ENCODE measurements around the gene CARNS1. TPM values are rescaled to one million over a fixed set of nuclear protein-coding genes. Genes with fewer than 3 reads are reported as not detected.

The CARNS1 gene
- total RNA-seq, 6 donors from 2014 or later: 0.49 to 4.2 (median 0.89) TPM

DNA sequence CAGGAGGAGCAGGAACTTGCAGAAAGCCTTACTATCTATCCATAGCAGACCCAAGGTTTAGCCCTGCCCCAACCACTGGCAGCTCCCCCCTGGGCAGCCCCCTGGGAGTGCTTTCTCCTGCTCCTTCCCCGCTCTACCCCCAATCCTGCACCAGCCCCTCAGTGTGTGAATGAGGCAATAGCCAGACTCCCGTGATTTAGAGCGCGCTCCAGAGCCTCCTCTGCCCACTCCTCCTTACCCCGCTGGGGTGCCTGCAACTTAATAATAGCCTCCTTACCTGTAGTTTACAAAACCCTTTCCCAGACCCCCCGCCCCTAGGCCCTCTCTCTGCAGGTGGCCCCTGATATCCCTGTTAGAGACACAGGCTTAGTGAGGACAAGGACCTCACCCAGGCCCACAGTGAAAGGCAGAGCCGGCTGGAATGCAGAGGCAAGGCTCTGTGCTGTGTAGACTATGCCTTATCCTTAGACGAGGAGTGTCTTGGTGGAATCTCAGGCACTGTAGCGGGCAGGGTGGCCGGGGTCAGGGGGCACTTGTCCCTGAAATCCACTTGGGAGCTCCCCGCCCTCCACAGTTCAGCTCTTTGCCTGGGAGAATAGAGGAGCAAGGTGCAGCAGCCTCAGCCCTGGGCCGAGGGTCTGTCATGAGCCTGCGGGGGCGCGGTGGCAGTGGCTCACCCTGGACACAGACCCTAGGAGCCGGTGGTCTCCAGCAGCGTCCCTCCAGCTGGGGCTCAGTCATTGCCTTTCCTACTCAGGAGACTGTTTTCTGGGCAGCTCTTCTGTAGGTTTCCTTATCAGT, 4.3 kb upstream of the CARNS1 start:
- ATAC-seq (ENCODE audit: low FRiP score in 2 of 2) (no peak), DNase-seq (no peak)
- H3K4me3 ChIP-seq: no peak overlapping the region
- no peak for TF ChIP-seq EP300 (IDR thresholded peaks at IDR 0.05)
- no peak for TF ChIP-seq POLR2A (IDR thresholded peaks at IDR 0.05)
- TF ChIP-seq, protein P1, sequence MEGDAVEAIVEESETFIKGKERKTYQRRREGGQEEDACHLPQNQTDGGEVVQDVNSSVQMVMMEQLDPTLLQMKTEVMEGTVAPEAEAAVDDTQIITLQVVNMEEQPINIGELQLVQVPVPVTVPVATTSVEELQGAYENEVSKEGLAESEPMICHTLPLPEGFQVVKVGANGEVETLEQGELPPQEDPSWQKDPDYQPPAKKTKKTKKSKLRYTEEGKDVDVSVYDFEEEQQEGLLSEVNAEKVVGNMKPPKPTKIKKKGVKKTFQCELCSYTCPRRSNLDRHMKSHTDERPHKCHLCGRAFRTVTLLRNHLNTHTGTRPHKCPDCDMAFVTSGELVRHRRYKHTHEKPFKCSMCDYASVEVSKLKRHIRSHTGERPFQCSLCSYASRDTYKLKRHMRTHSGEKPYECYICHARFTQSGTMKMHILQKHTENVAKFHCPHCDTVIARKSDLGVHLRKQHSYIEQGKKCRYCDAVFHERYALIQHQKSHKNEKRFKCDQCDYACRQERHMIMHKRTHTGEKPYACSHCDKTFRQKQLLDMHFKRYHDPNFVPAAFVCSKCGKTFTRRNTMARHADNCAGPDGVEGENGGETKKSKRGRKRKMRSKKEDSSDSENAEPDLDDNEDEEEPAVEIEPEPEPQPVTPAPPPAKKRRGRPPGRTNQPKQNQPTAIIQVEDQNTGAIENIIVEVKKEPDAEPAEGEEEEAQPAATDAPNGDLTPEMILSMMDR (IDR thresholded peaks at IDR 0.05): no peak
- no peak for TF ChIP-seq POLR2AphosphoS5 (IDR thresholded peaks at IDR 0.05)
- H3K27ac ChIP-seq: no peak overlapping the region
- peaks cover 0 to 3% (median 0%) of the 10 kb centered on the region in 4 donors for H3K27me3 ChIP-seq
- H3K36me3 ChIP-seq: no peaks in the 10 kb centered on the region
- no peaks in the 10 kb centered on the region for H3K9me3 ChIP-seq
- WGBS, 2 donors: 83 to 85% methylated on average over 13 to 16 of the region's 17 CpGs
- H3K4me1 ChIP-seq: peaks cover 16 to 36% (median 33%) of the 10 kb centered on the region in 4 donors

DNA sequence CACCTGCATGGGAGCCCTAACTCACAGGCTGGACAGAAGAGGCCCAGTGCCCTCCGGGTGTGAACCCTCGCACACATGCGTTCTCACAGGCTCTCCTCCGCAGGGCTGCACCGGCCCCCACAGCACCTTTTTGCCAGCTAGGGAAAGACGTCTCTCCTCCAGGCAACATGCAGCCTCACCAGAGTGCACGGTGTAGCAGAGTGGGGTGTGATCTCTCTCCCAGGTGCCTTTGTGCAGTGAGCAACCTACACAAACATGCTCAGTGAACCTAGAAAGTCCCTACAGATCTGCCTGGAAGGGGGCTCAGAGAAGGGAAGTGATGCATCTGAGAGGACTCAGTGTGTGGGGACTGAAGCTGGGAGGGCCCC, 3.7 kb upstream of the CARNS1 start:
- TF ChIP-seq POLR2A (IDR thresholded peaks at IDR 0.05) (no peak), POLR2AphosphoS5 (IDR thresholded peaks at IDR 0.05) (no peak), EP300 (IDR thresholded peaks at IDR 0.05) (no peak)
- TF ChIP-seq, protein P1 (IDR thresholded peaks at IDR 0.05): no peak
- Histone ChIP-seq H3K27ac (no peak overlapping the region), H3K9me3 (no peaks in the 10 kb centered on the region), H3K36me3 (no peaks in the 10 kb centered on the region), H3K4me3 (no peak overlapping the region), H3K4me1 (peaks cover 22 to 42% (median 39%) of the 10 kb centered on the region in 4 donors), H3K27me3 (peaks cover 0 to 3% (median 0%) of the 10 kb centered on the region in 4 donors)
- 83% methylated on average over 3 to 7 of the region's 7 CpGs for whole genome bisulfite sequencing, 2 donors
- no peak for DNase-seq
- no peak for ATAC-seq (ENCODE audit: low FRiP score in 2 of 2)

DNA sequence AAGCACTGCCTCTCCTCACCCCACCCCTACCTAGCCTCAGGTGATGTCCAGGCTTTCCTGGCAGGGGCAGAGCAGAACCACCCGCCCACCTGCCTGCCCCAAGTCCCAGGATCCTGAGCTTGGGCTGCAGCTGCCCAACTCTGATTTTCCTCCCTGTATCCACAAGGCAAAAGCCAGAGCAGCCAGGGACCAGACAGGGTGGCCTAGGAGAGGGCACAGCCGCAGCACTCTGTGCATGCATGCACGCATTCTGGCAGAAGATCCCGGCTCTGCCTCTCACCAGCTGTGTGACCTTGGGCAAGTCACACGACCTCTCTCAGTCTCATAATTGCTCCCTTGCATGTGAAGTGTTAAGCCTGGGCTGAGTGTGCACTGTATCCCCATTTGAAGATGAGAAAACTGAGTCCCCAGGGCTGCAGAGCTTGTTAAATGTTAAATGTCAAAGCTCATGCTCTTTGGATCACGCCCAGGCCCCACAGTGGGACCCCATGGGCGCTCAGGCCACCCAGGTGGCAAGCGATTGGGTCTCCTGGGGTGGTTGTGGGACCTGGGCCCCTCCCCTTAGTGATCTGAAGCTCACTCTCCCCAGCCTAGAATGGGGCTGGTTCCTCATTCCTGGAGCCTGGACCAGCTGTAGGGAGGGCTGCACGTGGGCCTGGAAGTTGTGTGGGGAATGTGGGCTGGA, 2.8 kb upstream of the CARNS1 start:
- H3K27ac ChIP-seq: no peak overlapping the region
- H3K27me3 ChIP-seq: peaks cover 0 to 3% (median 0%) of the 10 kb centered on the region in 4 donors
- no peaks in the 10 kb centered on the region for H3K9me3 ChIP-seq
- no peak overlapping the region for H3K4me3 ChIP-seq
- ATAC-seq (ENCODE audit: low FRiP score in 2 of 2) (no peak), DNase-seq (no peak)
- WGBS, 2 donors: 83 to 89% methylated on average over 6 to 9 of the region's 9 CpGs
- no peak for TF ChIP-seq EP300 (IDR thresholded peaks at IDR 0.05)
- no peak for TF ChIP-seq POLR2AphosphoS5 (IDR thresholded peaks at IDR 0.05)
- TF ChIP-seq, protein P1 (IDR thresholded peaks at IDR 0.05): no peak
- no peak for TF ChIP-seq POLR2A (IDR thresholded peaks at IDR 0.05)
- H3K4me1 ChIP-seq: peaks cover 24 to 46% (median 45%) of the 10 kb centered on the region in 4 donors
- no peaks in the 10 kb centered on the region for H3K36me3 ChIP-seq

DNA sequence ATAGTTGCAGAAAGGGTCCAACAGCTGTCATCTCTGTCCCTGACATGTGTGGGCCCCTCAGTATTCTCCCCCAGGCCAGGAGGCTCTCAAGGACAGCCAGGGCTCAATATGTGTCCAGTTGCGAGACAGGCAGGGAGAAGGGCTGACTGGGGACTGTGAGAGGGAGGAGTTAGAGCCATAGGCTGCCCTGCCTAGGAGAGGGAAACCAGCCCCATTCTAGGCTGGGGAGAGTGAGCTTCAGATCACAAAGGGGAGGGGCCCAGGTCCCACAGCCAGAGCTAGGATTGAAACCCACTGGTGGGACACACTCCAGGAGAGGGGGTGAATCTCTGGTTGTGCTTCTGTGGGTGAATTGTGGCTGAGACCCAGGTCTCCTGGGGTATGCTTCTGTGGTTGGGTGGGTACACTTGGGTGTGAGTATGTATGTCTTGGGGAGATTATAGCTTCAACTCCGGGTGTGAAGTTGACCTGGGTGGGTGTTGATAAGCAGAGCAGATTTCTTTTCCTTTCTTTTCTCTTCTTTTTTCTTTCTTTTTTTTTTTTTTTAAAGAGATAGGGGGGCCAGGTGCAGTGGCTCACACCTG, 2.1 kb upstream of the CARNS1 start:
- no peak overlapping the region for H3K27ac ChIP-seq
- peaks cover 26 to 49% (median 46%) of the 10 kb centered on the region in 4 donors for H3K4me1 ChIP-seq
- H3K9me3 ChIP-seq: no peaks in the 10 kb centered on the region
- no peaks in the 10 kb centered on the region for H3K36me3 ChIP-seq
- no peak overlapping the region for H3K4me3 ChIP-seq
- no peak for TF ChIP-seq POLR2A (IDR thresholded peaks at IDR 0.05)
- no peak for TF ChIP-seq POLR2AphosphoS5 (IDR thresholded peaks at IDR 0.05)
- no peak for ATAC-seq (ENCODE audit: low FRiP score in 2 of 2)
- DNase-seq: no peak
- WGBS, 2 donors: 62 to 72% methylated on average over 2 of the region's 2 CpGs
- H3K27me3 ChIP-seq: peaks cover 0 to 3% (median 0%) of the 10 kb centered on the region in 4 donors

Measured in upper lobe of left lung (tissue), 6 donors.